GM19397 (cell line): ENCODE results near the gene TRIP12.
"Not testable (repeated sequence)": the region's sequence is repeated elsewhere in the genome, so short reads cannot be mapped to it uniquely, and the experiment has no call there.

ENCODE experiments used
- ATAC-seq: cut with Tn5 transposase; IDR thresholded peaks from one replicate; pipeline ENCODE4 v1.9.1; 2021; ENCODE audit warnings: mild to moderate bottlenecking, moderate library complexity; ENCODE audit not compliant: unreplicated experiment

The TRIP12 gene

GRCh38 chr2:229725716-229726574 is 195.9 kb downstream of the TRIP12 start:
- no peak for ATAC-seq

- not testable (repeated sequence) for ATAC-seq
Observed at GRCh38 chr2:229723192-229723591, 198.6 kb downstream of the TRIP12 start.

GRCh38 chr2:229719926-229720647 is 201.7 kb downstream of the TRIP12 start:
- ATAC-seq, result no peak

DNA sequence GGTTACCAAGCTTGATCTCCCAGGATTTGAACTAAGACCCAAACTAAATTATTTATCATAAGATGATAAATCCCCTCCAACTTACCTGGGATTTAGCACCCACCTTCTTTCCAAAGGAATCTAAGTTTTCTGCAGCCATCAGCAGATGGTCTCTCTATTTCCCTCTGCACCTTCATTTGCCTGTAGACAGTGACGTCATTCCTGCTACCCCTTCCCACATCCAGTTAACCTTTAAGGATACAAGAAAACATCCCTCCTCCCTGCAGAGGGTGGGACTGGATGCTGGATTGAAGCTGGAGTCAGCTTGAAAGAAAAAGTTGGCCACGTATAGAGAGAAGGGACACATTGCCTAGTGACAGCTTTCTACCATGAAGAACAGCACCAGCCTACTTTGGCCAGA is 203.8 kb downstream of the TRIP12 start:
- no peak for ATAC-seq

DNA sequence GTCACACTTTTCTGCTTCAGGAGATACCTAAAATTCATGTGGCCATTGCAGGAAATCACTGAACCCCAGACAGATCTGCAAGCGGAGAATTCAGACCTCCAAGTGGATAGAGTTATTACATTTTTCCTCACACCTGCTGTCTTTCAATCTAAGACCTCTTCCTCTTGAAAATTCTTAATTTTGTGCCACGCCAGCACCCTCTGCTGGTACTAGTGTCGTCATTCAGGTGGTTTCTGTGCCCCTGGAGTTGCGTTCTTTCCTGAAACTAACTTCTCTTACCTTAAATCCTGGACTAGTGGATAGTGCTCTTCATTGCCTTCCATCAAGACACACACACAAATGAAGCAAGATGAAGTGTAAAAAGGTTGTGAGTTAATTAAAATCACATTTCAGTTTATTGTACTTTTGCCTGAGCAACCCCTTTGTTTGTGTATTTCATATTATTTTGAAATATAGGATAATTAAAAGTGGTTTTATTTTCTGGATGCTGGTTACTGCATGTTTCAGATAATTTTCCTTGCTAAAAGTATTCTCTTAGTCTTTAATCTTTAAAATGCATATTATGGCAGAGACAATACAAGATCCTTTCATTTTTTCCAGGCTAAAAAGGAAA is 205.8 kb downstream of the TRIP12 start:
- ATAC-seq, result no peak

- ATAC-seq, result peak; percentile 31
Observed at GRCh38 chr2:229714736-229715541, 206.9 kb downstream of the TRIP12 start.

DNA sequence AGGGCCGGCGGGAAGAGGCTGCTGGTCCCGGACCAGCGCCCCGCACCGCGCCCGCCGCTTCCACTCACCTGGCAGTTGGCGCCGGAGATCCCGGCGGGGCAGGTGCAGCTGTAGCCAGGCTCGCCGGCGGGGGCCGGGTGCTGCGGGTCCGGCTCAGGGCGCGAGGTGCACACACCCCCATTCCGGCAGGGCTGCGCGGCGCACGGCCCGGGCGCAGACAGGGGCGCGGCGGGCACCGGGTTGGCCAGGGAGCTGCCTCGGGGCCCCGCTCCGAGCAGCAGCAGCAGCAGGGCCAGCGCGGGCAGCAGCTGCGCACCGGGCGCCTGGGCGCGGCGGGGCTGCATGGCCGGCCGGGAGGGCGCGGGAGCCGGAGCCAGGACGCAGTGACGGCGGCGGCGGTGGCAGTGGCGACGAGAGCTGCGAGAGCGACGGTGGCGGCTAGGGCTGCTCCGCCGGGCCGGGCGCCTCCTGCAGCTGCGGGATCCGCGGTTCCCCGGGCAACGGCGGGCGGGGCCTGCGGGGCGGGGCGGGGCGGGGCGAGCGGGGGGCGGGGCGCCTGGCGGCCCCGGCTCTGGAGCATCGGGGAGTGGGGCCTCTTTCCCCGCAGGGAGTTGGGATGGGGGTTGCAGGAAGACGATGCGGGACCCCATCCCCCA is 207.6 kb downstream of the TRIP12 start, which contains the start of gene DNER:
Gene DNER, minus strand, starts transcription at position 476 of the 656 bp plus-strand sequence. Its CDS starts 132 bp downstream, at position 344.
- ATAC-seq, result peak; percentile 79
